GM04504 (cell line): ENCODE measurements around the gene GBA3.

Experiments used
- DNase-seq: peaks from one replicate; pipeline ENCODE4 v3.0.0-alpha.2; 2012; ENCODE audit warnings: low read depth

GBA3 gene

DNA sequence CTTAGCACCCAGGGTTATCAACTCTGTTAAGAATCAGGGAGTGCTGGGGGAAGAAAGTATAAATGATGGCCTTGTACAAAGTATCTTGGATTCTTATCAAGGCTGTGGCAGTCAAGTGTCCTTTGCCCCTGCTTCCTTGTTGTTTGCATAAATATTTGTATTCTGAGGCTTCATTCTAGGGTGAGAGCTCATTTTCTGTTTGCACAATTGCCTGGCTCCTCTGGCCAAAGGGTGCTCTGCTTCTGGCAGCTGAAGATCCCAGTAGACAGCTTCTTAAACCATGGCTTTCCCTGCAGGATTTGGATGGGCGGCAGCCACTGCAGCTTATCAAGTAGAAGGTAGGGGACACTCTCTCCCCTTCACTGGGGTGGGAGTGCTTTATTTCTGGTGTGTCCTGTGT is at the start of gene GBA3:
Gene GBA3, plus strand, starts transcription at position 202 of the 400 bp plus-strand sequence.
- no peak for DNase-seq

DNA sequence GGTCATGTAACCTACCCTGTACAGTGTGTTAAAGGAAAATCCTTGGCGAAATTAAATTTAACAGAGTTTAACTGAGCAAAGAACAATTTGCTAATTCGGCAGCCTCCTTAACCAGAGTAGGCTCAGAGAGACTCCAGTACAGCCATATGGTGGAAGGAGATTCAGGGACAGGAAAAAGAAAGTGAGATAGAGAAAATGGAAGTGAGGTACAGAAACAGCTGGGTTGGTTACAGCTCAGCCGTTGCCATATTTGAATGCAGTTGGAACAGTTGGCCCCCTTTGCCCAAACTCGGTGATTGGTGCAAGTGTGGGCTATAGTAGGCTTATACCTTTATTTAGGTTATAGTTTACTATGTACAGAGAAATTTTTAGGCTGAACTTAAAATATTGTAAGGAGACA is 48.8 kb upstream of the GBA3 start:
- no peak for DNase-seq

- no peak for DNase-seq
Measured at GRCh38 chr4:22645481-22646182, 47.1 kb upstream of the GBA3 start.

DNA sequence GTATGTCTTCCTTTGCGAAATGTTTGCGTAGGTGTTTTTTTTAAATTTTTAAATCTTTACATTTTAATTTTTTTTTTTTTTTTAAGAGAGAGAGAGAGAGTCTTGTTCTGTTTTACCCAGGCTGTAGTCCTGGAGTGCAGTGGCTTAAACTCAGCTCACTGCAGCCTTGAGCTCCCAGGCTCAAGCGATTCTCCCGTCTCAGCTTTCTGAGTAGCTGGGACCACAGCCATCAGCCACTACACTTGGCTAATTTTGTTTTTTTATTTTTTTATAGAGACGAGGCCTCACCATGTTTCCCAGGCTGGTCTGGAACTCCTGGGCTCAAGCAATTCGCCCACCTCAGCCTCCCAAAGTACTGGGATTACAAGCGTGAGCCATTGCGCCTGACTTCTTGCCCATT is 43.7 kb upstream of the GBA3 start:
- no peak for DNase-seq

DNA sequence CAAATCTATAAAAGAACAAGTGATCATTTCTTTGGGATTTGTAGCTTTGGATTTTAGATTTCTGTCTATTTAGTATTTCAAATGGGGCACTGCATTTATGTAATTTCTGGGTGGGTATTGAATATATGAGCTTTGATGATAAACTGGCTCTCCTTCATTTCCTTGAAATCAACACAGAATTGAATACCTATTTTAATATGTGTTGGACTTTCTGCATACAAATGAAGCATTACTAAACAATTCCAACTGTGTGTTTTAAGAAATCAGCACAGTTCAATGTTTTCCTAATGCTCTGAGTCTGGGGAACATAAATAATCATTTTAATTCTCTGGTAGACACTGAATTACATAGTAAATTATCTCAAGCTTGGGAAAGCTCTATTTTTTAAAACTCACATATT is 42.0 kb upstream of the GBA3 start:
- no peak for DNase-seq

DNA sequence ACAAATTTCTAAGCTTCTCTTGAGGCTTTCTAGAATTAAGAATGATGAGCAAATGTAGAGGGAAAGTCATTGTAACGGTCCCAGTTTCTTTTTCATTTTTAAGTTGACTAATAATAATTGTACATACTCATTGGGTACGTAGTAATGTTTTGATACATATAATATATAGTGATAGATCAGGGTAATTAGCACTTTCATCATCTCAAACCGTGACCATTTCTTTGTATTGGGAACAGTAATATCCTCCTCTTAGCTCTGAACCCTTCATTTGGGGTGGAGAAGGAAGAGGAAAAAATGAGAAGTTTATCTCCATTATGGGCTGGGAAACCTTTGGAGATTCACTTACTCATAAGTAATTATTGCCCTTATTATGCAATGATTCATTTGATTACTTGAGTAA is 39.0 kb upstream of the GBA3 start:
- DNase-seq: no peak

GRCh38 chr4:22661443-22661842 is 31.3 kb upstream of the GBA3 start:
- DNase-seq: no peak

- no peak for DNase-seq
Measured at GRCh38 chr4:22667332-22667940, 25.3 kb upstream of the GBA3 start.

DNA sequence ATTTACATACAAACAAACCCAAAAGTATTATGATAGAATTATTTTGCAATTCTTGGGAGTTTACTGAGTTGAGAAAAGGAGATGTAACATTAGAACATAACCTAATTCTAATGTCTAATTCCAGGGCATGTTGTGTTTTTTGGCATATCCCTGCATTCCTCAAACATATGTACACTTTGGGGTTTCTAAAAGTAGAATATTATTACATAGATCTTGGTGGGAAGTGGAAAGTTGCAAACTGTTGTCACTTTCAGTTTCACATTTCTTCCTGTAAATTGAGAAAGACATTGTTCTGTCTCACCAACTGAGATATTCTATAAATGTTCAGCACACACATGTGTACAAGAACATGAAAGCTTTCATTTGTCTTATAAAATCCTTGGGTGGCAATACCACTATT is 24.4 kb upstream of the GBA3 start:
- no peak for DNase-seq

DNA sequence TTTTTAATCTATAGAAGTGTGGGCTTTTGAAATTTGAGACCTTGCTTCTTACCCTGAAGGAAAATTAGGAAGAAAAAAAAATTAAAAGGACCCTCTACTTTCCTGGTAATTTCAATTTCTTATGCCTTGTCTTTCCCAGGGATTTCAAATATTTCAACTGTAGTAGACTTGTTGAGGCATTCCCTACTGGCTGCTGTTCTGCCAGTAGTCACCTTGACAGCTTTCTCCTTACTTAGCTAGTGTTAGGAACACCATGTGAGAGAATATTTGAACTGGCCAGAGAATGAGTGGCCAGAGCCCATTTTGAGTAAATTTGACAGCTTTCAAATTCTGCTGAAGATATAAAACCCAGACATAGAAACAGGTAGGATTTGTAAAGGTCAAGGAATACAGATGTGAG is 24.0 kb upstream of the GBA3 start:
- no peak for DNase-seq

- no peak for DNase-seq
Measured at GRCh38 chr4:22670956-22671355, 21.8 kb upstream of the GBA3 start.

- DNase-seq: no peak
Measured at GRCh38 chr4:22672519-22672918, 20.2 kb upstream of the GBA3 start.

- no peak for DNase-seq
Measured at GRCh38 chr4:22672944-22673343, 19.8 kb upstream of the GBA3 start.

DNA sequence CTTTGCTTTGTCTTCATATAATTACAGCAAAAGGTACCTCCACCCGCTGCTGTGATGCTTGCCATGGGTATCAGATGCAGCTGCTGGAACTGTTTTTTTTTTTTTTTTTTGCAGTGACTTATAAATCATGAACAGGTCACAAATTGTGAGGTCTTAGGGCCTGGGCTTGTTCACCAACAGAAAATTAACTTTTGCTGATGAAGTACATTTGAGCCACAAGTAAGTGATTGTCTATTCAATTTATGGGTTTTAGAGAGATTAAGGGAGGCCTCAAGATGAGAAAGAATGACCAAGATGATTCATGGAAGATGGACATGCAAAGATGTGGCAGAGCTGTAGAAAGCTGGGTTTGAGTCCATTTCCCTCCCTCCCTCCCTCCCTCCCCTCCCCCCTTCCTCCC is 18.0 kb upstream of the GBA3 start:
- DNase-seq: no peak

GRCh38 chr4:22676063-22676462 is 16.7 kb upstream of the GBA3 start:
- DNase-seq: no peak

DNA sequence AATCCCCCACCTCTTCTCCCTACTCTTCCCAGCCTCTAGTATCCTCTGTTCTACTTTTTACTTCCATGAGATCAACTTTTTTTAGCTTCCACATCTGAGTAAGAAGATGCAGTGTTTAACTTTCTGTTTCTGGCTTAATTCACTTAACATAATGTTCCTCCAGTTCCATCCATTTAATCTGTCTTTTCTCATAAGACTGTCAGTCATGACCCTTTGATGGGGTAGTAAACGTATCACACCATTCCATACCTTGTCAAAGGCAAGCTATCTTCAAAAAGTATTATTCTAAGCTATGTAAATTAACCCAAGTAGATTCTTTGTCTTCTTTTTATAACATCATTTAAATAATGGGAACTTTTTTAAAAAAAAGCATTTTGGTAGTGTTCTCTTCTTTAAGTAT is 15.0 kb upstream of the GBA3 start:
- DNase-seq: no peak

DNA sequence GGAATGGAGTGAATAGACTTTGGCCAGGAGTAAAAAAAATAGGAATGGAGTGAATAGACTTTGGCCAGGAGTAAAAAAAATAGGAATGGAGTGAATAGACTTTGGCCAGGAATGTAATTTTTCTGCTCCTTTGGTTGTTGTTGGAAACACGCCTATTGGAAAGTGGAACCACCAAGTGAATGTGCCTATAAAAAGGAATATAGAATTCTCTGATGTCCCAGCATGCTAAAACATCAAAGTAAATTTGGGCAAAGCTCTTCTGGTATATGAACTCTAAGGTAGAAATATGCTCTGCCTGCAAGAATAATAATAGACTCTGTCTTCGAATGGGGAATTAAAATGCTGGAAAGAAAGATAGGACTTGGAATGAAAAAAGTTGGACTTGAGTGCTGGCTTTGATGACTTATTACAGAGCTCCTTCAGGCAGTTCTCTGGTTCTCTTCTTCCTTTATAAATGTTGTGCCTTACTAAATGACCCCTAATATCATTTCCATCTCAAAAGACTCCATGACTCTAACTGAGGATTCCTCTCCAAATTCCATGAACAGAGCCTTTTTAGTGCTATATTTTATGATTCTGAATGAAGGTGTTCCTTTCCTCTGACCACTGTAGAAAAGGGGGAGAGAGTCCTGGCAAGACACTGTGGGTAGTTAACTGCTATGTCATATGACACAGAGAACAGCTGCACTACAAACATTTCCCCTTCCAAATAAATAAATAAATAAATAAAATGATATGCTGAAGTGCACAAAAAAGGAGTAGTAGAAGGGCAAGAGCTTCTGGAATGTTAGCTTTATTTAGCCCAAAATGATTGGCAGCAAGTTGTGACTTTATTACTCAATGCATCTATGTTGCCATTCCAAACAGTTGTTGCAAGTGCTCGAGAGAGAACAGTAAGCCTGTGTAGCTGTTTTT is 13.5 kb upstream of the GBA3 start:
- no peak for DNase-seq

DNA sequence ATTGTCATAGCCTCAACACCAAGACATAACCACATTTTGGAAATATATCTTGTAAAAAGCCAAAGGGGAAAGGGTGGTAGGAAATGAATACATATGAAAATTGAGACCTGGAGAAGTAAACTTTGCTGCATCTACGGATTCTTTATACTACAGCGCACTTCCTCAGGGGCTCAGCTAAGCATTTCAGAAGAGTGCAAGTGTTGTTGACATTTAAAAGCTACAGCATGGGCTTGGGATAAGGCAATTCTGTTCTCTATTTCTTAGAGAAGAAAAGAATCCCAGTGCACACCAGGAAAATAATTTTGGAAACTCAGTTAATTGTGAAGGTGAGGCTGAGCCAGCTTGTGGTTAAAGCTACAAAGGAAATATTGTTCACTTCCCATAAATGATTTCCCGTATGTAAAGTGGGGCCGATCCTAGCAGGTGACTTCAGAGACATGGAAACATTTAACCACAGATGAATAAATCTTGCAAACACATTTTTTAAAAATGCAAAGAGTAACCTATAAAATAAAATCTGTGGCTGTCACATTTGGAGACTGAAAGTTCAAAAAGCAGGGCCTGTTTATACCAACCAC is 12.6 kb upstream of the GBA3 start:
- no peak for DNase-seq

GRCh38 chr4:22683726-22684125 is 9.0 kb upstream of the GBA3 start:
- no peak for DNase-seq

DNA sequence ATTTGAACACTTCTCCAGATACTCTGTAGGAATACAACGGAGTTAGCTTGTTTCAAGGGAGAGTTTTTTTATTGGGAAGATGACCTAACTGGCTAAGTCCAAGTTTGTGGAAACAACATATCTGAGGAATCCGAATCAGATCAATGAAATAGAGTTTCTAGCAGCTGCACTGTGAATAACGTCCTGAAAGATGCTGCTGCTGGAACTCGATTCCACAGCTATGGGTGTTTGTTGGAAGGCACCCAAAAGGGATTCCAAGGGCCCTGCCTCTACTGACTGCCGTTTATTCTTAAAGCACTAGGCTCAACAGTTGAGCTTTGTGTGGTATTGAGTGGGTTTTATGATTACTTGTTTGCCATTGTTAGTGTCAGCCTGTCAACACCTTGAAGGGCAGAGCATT is 6.6 kb upstream of the GBA3 start:
- no peak for DNase-seq

- DNase-seq: no peak
Measured at GRCh38 chr4:22688236-22688635, 4.5 kb upstream of the GBA3 start.

GRCh38 chr4:22689428-22689827 is 3.3 kb upstream of the GBA3 start:
- DNase-seq: no peak

- DNase-seq: no peak
Measured at GRCh38 chr4:22695029-22695428, 2.3 kb downstream of the GBA3 start.
